ENCODE measurements around the gene ZNF460. TPM values are rescaled to one million over a fixed set of nuclear protein-coding genes. Genes with fewer than 3 reads are reported as not detected.

Gene ZNF460
- total RNA-seq, 1 experiment from 2014 or later = 54.1 TPM

DNA sequence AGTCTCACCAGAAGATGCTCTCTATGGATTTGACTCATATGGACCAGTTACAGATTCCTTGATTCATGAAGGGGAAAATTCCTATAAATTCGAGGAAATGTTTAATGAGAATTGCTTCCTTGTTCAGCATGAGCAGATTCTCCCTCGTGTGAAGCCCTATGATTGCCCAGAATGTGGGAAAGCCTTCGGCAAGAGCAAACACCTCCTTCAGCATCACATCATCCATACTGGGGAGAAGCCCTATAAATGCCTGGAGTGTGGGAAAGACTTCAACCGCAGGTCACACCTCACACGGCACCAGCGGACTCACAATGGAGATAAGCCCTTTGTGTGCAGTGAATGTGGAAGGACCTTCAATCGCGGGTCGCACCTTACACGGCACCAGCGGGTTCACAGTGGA, 10.7 kb downstream of the ZNF460 start:
- Histone ChIP-seq H3K9me3 (peaks cover 12% of the 10 kb centered on the region), H3K4me1 (no peaks in the 10 kb centered on the region), H3K4me3 (ENCODE audit: low read depth, low read length) (no peak overlapping the region), H3K27me3 (replicated peaks; ENCODE audit: control insufficient read depth, insufficient read depth, low read length) (no peaks in the 10 kb centered on the region), H3K36me3 (ENCODE audit: control insufficient read depth, insufficient read depth, low read length) (peaks cover 17% of the 10 kb centered on the region)
- BruUV-seq (replicated peaks) = TSS peak; percentile 1
- H3K4me3 Mint-ChIP-seq (ENCODE audit: unreplicated experiment) = no peak overlapping the region
- peaks cover 27% of the 10 kb centered on the region for H3K9me3 Mint-ChIP-seq (ENCODE audit: unreplicated experiment)
- ChIA-PET POLR2A (no interaction called here), CTCF (no interaction called here)
- H3K4me1 Mint-ChIP-seq (ENCODE audit: low read depth, unreplicated experiment) = no peaks in the 10 kb centered on the region
- TF ChIP-seq CTCF (IDR thresholded peaks at IDR 0.05; ENCODE audit: insufficient read depth in 1 of 2, low read depth in 1 of 2, low read length in 1 of 2, severe bottlenecking in 1 of 2, unreplicated experiment in 1 of 2) = no peak
- no peaks in the 10 kb centered on the region for H3K27me3 Mint-ChIP-seq (ENCODE audit: insufficient read depth, unreplicated experiment)
- H3K36me3 Mint-ChIP-seq (ENCODE audit: insufficient read depth, unreplicated experiment) = peaks cover 99% of the 10 kb centered on the region
- DNase-seq = no peak
- H3K27ac Mint-ChIP-seq (ENCODE audit: unreplicated experiment) = no peak overlapping the region
- intact Hi-C loops (cut with micrococcal nuclease; ENCODE audit: unreplicated experiment) = no loop called here

GRCh38 chr19:57292547-57292946, 12.3 kb downstream of the ZNF460 start:
- POLR2A ChIA-PET = no interaction called here
- TF ChIP-seq CTCF (IDR thresholded peaks at IDR 0.05; ENCODE audit: insufficient read depth in 1 of 2, low read depth in 1 of 2, low read length in 1 of 2, severe bottlenecking in 1 of 2, unreplicated experiment in 1 of 2) = no peak
- Mint-ChIP-seq H3K4me3 (ENCODE audit: unreplicated experiment) (no peak overlapping the region), H3K36me3 (ENCODE audit: insufficient read depth, unreplicated experiment) (peaks cover 99% of the 10 kb centered on the region), H3K27me3 (ENCODE audit: insufficient read depth, unreplicated experiment) (no peaks in the 10 kb centered on the region), H3K27ac (ENCODE audit: unreplicated experiment) (no peak overlapping the region), H3K4me1 (ENCODE audit: low read depth, unreplicated experiment) (peaks cover 11% of the 10 kb centered on the region), H3K9me3 (ENCODE audit: unreplicated experiment) (peaks cover 32% of the 10 kb centered on the region)
- no peaks in the 10 kb centered on the region for H3K4me1 ChIP-seq
- no peak for DNase-seq
- H3K36me3 ChIP-seq (ENCODE audit: control insufficient read depth, insufficient read depth, low read length) = peaks cover 17% of the 10 kb centered on the region
- H3K9me3 ChIP-seq = peaks cover 12% of the 10 kb centered on the region
- CTCF ChIA-PET = no interaction called here
- intact Hi-C loops (cut with micrococcal nuclease; ENCODE audit: unreplicated experiment) = no loop called here
- BruUV-seq (replicated peaks) = no TSS peak
- H3K27me3 ChIP-seq (replicated peaks; ENCODE audit: control insufficient read depth, insufficient read depth, low read length) = no peaks in the 10 kb centered on the region
- H3K4me3 ChIP-seq (ENCODE audit: low read depth, low read length) = no peak overlapping the region

DNA sequence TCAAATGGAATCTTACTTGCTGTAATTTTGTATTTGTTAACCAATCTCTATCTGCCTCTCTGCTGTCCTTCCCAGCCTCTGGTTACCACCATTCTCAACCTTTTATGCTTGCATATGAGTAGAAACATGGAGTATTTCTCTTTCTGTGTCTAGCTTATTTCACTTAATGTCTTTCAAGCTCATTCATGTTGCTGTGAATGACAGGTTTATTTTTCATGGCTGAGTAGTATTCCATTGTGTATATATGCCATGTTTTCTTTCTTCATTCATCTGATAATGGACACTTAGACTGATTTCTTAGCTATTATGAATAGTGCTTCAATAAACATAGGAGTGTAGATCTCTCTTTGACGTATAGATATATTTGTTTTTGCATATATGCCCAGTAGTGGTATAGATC, 13.4 kb downstream of the ZNF460 start:
- Mint-ChIP-seq H3K27me3 (ENCODE audit: insufficient read depth, unreplicated experiment) (no peaks in the 10 kb centered on the region), H3K36me3 (ENCODE audit: insufficient read depth, unreplicated experiment) (peaks cover 99% of the 10 kb centered on the region), H3K9me3 (ENCODE audit: unreplicated experiment) (peaks cover 41% of the 10 kb centered on the region), H3K4me1 (ENCODE audit: low read depth, unreplicated experiment) (peaks cover 15% of the 10 kb centered on the region), H3K27ac (ENCODE audit: unreplicated experiment) (no peak overlapping the region), H3K4me3 (ENCODE audit: unreplicated experiment) (no peak overlapping the region)
- Histone ChIP-seq H3K36me3 (ENCODE audit: control insufficient read depth, insufficient read depth, low read length) (peaks cover 14% of the 10 kb centered on the region), H3K4me1 (no peaks in the 10 kb centered on the region), H3K27me3 (replicated peaks; ENCODE audit: control insufficient read depth, insufficient read depth, low read length) (no peaks in the 10 kb centered on the region), H3K4me3 (ENCODE audit: low read depth, low read length) (no peak overlapping the region), H3K9me3 (peaks cover 12% of the 10 kb centered on the region)
- intact Hi-C loops (cut with micrococcal nuclease; ENCODE audit: unreplicated experiment) = no loop called here
- BruUV-seq (replicated peaks) = no TSS peak
- POLR2A ChIA-PET = no interaction called here
- CTCF ChIA-PET = no interaction called here
- no peak for TF ChIP-seq CTCF (IDR thresholded peaks at IDR 0.05; ENCODE audit: insufficient read depth in 1 of 2, low read depth in 1 of 2, low read length in 1 of 2, severe bottlenecking in 1 of 2, unreplicated experiment in 1 of 2)
- DNase-seq = no peak

Measured in Caco-2 (cell line).